HG03439 (cell line): ENCODE data around the gene VWA5B1.

Experiments used
- ATAC-seq: cut with Tn5 transposase; IDR thresholded peaks from one replicate; pipeline ENCODE4 v1.9.1; 2021; ENCODE audit warnings: mild to moderate bottlenecking, moderate library complexity; ENCODE audit not compliant: unreplicated experiment

The VWA5B1 gene

DNA sequence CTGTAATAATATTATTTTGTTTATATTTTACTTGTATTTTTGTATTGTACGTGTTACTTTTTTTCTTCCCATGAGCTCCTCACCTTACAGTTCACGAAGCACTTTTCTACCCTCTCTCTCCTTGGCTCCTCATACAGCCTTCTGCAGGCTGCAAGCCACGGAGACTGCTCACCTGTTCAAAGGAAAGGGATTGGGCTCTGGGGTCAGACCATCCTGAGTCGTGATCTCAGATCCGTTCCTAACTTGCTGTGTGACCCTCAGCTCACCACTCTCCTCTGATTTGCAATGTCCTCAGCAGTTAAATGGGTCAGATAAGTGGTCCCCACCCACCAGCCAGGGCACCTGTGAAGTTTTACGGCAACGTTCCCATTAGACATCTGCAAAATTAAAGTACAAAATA is 54.1 kb downstream of the VWA5B1 start:
- no peak for ATAC-seq

DNA sequence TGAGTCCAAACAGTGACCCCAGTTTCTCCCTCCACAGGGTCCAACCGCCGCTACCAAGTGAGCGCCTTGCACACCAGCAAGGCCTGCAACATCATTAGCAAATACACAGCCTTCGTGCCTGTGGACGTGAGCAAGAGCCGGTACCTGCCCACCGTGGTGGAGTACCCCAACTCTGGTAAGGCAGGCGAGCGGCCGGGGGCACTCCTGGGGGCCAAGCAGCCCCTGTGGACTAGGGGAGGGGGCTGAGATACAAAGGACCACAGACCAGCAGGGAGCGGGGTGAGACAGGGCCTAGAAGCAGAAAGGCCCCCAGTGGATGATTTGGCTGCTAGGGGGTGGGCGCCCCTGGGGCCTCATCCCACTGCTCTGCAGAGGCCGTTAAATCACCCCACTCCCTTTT is 54.7 kb downstream of the VWA5B1 start:
- ATAC-seq: no peak

DNA sequence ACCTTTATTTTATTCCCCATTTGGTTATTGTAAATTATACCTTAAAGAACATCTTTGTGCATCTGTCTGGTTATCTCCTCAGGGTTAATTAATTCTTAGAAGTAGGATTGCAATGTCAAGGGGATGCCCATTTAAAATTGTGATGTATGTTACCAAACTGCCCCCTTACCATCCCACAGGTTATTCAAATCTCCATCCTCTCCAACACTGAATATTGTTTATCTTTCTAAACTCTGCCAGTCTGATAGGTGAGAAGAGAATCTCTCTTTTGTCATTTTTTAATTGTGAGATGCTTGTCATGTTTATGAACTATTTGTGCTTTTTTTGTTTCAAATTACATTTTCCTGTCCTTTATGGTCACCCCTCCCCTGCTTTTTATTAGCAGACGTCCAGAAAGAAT is 55.8 kb downstream of the VWA5B1 start:
- ATAC-seq: no peak

DNA sequence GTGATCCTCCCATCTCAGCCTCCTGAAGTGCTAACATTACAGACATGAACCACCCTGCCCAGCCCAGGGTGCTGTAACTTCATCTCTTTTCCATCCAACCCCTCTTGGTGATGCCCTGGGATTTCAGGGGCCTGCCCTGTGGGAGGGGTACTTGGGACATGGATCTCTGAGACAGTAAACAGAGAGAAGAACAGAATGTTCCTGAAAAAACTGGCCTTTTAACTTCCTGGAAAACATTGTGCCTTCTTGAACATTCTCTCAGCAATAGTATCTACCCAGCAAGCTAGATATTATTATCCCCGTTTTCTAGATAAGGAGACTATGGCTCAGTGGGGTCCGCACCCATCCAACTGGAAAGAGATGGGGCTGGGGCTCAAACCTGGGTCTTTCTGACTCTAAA is 57.0 kb downstream of the VWA5B1 start:
- no peak for ATAC-seq

DNA sequence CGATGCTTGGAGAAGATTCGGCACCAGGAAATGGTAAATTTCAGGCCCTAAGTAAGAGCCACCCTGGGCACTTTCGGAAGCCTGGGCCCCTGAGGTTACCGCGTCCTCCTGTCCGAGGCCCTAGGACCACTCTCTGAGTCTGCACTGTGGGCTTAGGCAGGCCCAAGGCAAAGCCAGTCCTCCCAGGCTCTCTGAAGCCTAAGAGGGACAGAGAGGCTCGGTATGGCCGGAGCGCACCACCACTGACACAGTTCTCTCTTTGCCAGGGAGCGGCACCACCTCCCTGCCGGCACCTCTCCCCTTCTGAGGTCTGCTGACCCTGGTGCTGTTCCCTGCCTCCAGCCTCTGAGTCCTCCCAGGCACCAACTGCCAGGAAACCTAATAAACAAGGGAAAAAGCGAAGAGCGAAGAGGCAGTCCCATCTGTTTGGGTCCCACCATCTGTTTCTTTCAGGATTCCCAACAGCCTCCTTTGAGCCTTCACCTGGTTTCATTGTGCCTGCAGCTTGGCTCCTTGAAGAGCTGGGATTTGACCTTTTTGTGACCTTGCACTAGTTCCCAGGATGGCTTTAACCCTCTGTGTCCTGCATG is 57.7 kb downstream of the VWA5B1 start:
- no peak for ATAC-seq

DNA sequence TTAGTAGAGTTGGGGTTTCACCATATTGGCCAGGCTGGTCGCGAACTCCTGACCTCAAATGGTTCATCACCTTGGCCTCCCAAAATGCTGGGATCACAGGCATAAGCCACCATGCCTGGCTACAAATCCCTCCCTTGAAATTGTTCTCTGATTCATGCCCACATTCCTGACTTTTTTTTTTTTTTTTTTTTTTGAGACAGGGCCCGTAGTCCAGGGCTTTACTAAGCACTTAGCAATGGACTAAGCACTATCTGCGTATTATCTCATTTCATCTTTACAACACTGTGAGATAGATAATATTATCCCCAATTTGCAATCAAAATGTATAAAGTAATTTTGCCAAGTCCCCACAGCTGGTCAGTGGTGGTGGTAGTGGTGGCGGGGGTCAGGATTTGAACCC is 58.9 kb downstream of the VWA5B1 start:
- no peak for ATAC-seq

DNA sequence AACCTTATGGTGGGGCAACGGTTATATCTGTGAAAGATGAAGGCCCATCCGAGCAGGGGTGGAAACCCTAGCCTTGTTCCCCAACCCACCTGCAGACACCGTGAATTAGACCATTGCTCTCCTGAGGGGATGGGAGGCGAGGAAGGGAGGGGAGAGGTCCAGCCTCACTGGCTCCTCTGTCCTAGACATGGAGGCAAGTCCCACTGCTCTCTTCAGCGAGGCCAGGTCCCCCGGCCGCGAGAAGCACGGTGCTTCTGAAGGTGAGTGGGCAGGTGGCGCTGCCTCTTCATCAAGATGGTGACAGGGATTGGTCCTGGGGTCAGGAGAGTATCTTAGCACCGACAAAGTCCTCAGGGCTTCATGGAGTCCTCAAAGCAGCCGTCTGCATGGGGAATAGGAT is 59.3 kb downstream of the VWA5B1 start:
- no peak for ATAC-seq

DNA sequence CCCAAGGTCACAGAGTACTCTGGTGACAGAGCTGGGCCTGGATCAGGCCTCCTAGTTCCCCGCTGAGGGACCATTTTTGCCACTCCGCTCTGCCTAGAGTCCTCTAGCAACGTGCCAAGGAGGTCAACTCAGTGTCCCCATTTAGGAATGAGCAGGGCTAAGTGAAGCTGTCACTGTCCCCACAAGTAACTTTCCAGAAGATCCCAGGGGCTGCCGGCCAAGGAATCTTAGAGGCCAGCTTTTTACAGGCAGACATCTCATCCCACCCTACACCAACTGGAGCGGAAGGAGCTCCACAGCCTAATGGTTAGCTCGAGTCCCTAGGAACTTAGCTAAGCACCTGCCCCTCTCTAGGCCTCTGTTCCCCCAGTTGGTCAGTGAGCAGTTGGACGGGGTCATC is 59.7 kb downstream of the VWA5B1 start:
- no peak for ATAC-seq

DNA sequence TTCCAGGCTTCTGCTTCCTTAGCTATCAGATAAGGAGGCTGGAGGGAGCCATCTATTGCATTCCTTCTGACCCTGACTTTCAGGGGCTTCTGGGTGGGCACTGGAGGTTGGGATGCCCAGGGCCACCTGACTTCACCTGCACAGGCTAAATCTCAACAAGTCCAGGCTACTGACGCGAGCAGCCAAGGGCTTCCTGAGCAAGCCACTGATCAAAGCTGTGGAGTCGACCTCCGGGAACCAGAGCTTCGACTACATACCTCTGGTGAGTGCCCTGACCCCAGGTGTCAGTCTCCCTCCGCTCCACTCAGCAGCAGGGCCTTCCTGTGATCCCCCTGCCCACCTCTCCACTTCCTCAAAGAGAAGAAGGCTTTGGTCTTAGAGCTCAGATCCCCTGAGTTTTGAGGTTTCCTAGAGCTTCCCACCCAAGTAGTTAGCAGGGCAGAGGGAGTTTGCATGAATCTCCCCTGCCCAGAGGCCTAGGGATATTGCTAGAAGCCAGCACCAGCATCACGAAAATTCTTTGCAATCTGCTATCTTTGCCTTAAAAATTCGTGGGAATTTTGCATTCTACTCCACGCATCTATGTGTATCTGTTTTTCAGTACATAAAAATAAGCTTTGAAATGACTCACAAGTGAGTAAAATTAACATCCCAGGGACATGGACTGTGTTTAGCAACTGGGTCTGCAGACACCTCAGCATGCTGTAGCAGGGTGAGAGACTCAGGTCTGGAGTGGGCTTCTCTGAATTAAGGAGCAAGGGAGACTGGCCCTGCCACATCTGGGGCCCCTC is 61.4 kb downstream of the VWA5B1 start:
- no peak for ATAC-seq

DNA sequence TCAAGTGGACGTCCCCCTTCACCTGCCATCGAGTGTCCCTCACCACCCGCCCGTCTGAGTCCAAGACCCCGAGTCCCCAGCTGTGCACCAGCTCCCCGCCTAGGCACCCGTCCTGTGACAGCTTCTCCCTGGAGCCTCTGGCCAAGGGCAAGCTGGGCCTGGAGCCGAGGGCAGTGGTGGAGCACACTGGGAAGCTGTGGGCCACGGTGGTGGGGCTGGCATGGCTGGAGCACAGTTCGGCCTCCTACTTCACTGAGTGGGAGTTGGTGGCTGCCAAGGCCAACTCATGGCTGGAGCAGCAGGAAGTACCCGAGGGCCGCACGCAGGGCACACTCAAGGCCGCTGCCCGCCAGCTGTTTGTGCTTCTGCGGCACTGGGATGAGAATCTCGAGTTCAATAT is 63.2 kb downstream of the VWA5B1 start:
- ATAC-seq: no peak

DNA sequence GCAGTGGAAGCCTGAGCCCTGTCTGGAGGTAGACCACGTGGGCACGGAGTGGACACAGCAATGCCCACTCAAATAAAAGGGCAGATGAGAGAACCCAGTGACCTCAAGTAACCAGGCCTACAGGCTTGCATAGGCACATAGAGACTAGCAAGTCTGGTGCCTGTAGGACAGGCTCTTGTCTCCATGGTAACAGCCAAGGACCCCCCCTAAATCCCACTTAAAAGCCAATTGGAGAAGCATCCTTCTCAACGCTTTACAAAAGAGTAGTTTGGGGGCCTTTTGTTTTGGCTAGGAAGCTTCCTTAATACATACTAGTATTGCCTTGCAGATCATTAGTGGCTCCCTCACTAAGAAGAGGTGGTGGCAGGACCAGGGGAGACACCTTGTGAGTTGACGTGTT is 63.9 kb downstream of the VWA5B1 start:
- no peak for ATAC-seq

DNA sequence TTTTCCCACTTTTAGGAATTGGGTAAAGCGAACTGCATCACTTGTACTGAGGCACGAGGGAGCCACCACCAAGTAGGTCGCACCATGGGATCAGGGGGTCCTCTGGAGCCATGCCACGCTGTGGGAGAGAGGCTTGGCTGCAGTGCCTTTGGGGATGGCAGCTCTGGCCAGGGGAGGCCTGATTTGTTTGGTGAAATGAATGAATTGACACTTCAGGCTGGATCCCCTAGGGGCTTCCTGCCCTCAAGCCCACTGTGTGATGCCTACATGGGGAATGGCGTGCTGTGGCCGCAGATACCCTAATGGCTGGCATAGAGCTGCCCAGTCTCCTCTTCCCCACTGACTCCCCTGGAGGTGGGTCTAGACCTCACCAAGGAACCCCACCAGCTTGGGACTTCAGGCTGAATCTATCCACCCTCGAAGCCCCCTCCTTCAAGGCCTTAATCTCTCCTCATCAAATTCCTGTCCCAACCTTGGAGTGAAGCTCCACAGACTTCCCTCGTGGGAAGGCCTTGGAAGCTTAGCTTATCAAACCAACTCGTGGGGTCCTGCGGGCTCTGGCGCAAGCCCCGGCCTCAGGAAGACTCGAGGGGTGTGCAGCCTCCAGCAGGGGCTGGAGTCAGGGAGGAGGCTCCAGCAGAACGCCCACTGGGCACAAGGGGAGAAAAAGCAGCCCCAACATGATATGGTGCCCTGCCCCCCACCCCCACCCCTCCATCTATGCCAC is 64.6 kb downstream of the VWA5B1 start:
- no peak for ATAC-seq

DNA sequence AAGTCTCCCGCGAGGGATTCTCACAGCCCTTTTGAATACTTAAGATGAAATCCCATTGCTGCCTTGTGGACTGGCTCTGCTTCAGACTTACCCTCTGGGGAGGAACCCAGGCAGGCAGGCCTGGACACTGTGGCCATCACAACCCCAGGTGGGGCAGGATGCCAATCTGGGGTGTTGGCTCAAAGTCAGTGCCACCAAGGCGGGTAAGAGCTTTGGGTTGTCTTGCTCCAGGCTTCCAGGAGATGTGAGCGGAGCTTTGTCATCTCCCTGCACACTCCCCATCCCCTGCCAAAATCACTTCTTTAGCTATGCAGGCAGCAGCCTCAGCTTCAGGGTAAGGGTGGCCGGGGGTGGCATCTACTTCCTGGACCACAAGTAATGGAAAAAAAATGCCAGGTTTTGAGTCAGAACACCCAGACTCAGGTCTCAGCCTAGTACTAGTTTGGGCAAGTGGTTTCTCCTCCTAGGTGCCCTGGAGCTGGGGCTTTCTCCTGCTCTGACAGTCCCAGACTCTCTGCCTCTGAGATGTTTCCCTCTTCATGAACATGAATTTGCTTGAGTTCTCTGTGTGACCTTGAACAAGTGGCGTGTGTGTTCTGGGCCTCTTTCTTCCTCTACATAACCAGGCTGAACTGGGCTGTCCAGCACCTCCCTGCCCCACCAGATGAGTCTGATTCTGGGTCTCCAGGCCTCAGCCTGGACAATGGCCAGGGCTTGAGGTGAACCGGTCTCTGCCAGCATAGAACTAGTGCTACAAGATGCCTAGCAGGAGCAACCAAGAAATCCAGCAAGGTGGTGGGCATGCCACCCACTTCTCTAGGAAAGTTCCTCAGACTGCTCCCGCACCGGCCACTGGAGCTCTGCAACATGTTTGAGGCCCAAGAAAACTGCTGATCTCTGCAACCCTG is 65.4 kb downstream of the VWA5B1 start:
- no peak for ATAC-seq

DNA sequence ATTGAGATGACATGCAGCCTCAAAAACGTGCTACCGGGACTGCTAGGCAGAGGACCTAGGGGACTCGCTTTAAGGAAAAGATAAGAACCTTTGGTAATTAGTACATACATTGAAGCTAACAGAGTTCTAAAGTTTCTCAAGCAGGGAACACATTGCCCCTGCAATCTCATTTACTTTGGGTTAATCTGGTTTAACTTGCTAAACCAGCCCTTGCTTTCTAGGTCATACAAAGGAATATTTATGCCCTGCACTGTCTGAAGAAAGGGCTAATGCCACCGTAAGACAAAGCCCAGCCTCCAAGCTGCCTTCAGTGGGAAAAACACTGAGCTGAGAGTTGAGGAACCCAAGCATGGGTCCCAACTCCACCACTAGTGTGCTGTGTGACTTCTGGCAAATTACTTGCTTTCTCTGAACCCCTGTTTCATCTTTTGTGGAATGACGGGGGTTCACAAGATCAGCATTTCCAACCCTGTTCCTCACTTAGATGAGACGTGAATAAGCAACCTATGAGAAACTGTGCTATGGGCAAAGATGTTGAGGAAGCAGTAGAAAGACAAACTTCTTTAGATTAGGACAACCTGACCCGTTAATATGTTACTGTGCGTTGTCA is 66.3 kb downstream of the VWA5B1 start:
- no peak for ATAC-seq

DNA sequence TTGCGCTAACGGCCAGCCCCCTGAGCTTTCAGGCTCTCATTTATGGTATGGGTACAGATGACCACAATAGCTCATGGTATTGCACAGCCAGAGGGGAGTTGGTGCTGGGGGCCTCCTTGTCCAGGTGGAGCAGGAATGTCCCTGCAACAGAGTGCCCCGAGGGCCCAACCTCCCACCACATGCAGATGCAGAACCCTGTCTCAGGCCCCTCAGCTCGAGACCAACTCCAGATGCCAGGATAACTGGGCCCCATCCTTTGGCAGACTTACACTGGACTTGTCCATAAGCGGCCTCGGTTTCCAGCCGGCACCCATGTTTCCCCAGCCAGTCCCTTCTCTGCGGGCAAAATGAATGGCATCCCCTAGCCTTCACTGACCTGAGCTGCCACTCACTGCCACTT is 67.1 kb downstream of the VWA5B1 start:
- ATAC-seq: no peak

DNA sequence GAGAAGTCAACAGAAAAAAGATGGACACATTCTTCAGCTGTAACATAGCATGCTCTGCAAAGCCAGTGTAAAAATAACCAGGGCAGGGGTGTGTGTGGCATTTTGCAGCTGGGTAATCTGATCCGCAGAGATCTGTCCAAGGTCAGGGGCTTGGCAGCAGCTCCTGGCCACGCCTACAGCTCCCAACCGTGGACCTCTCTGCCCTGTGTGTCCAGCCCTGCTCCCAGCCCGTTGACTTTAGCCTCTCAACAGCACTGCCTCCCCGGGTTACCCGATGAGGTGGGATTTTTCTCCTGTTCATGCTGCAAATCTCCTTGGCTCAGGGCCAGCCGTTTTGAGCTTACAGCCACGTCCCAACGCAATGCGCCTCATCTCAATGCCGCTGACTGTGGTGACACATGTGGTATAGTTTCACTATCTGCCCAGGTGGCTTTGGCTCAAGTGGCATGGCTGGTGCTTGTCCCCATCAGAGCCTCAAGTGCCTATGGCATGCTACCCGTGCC is 68.1 kb downstream of the VWA5B1 start:
- no peak for ATAC-seq

DNA sequence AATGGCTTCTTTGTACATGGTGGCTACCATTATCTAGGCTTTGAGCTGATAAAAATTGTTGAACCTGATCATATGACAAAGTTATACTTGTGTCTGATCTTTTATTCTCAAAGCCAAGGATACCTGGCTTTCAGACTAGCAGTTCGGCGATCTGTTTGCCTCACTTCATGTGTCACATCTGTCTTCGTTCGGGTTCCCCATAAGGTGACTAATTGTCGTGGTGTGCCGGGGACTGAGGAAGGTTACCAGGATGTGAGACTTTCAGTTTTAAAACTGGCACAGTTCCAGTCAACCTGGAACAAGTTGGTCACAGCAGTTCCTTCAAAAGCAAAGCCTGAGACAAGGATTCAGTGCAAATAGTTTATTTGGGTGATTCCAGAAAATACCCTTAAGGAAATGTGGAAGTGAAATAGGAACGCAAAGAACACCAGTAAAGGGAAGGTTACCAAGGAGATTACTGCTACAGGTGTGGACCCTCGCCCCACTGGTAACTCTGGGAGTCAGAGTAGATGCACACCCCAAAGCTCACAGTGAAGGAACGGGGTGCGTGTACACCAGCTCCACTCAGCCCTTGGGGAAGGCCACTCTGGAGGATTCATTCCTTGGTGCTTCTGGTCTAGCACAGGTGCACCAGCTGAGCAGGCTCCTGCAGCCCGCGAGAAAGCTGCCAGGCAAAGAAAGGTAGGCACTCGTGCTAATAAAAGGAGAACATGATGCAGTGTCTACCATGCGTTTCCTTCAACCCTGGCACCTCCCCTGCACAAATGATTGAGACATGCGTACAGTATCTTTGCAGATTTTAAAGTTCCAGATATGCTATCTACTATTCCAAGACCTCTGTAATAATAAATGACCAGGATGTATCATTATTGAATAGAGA is 69.0 kb downstream of the VWA5B1 start:
- ATAC-seq: no peak

DNA sequence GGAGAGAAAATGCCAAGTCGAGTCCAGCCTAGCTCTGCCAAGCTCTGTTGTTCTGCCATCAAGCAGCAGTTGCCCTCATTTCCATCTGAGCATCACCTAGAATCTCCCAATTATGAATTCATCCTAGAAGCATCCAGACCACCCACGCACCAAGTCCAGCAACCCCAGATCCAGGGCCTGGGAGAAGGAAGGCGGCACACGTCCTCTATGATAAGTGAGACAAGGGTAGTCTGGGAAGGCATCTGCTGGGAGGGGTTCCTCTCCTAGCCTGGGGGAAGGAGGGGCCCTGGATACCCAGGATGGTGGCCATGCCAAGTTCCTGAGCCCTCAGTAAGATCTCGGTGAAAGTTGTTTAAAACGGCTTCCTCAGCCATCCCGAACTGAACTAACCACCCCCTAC is 70.7 kb downstream of the VWA5B1 start:
- ATAC-seq: no peak

DNA sequence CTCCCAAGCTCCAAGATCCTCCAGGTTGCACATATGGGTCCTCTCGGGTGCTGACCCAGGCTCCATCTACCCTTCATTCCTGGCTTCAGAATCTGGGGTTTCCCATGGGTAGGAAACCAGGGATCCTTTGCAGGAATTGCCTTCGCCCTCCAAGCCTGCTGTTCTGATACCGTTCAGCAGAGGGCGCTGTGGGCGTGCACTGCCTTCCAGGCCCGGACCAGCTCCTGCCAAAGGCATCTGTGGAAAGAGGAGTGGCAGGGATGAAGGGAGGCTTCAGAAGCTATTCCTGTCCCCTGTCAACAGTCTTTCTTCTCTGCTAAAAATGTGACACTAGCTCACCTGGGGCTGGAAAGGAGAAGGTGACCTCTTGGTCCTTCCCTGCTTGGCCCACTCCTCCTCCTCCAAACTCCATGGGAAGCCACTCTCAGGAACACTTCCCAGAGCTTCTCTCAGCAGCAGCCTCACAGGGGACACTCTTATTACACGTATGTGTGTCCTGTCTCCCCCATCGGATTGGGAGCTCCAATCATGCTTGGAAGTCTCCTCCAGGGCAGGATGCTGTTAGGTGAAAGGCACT is 71.2 kb downstream of the VWA5B1 start:
- no peak for ATAC-seq
